HEK293T (cell line): ENCODE results near the gene ZCWPW1.

Source experiments
- ARNT ChIP-seq: fragments of 450-650 bp; IDR thresholded peaks from 2 replicates; pipeline ENCODE4 v1.6.1; 2017; ENCODE audit warnings: mild to moderate bottlenecking
- CTBP1 ChIP-seq: fragments of 450-650 bp; IDR thresholded peaks from 2 replicates; pipeline ENCODE4 v1.6.1; 2016; ENCODE audit warnings: borderline replicate concordance
- ELF4 ChIP-seq: fragments of 450-650 bp; IDR thresholded peaks from 2 replicates; pipeline ENCODE4 v1.6.1; 2017; ENCODE audit warnings: antibody characterized with exemption
- HDGF ChIP-seq: fragments of 450-650 bp; IDR thresholded peaks from 2 replicates; pipeline ENCODE4 v1.6.1; 2017; ENCODE audit warnings: antibody characterized with exemption, borderline replicate concordance
- L3MBTL2 ChIP-seq: fragments of 450-650 bp; conservative IDR thresholded peaks from 2 replicates; pipeline ENCODE4 v1.6.1; 2016; ENCODE audit warnings: mild to moderate bottlenecking
- LEF1 ChIP-seq: fragments of 450-650 bp; IDR thresholded peaks from 2 replicates; pipeline ENCODE4 v1.6.1; 2017; ENCODE audit warnings: mild to moderate bottlenecking, borderline replicate concordance
- NFRKB ChIP-seq: fragments of 450-650 bp; IDR thresholded peaks from 2 replicates; pipeline ENCODE4 v1.6.1; 2016; ENCODE audit warnings: mild to moderate bottlenecking, moderate library complexity
- PKNOX1 ChIP-seq: fragments of 450-650 bp; IDR thresholded peaks from 2 replicates; pipeline ENCODE4 v1.6.1; 2016
- SP1 ChIP-seq: fragments of 450-650 bp; IDR thresholded peaks from 2 replicates; pipeline ENCODE4 v1.6.1; 2017
- SUZ12 ChIP-seq: fragments of 450-650 bp; IDR thresholded peaks from 2 replicates; pipeline ENCODE4 v1.6.1; 2016; ENCODE audit warnings: mild to moderate bottlenecking

GRCh38 chr7:100472121-100472851, 43.8 kb upstream of the ZCWPW1 start:
- TF ChIP-seq NFRKB, result no peak
- TF ChIP-seq ELF4, result no peak
- TF ChIP-seq SUZ12, result no peak
- no peak for TF ChIP-seq CTBP1
- no peak for TF ChIP-seq LEF1
- no peak for TF ChIP-seq HDGF
- no peak for TF ChIP-seq SP1
- TF ChIP-seq ARNT, result no peak
- no peak for TF ChIP-seq PKNOX1
- no peak for TF ChIP-seq L3MBTL2
